HFFc6 (cell line): ENCODE data around the gene APOL6. TPM values are rescaled to one million over a fixed set of nuclear protein-coding genes. Genes with fewer than 3 reads are reported as not detected.
"Not testable (repeated sequence)": the region's sequence is repeated elsewhere in the genome, so short reads cannot be mapped to it uniquely, and the experiment has no call there.

Experiments used
- DNase-seq: peaks from one replicate; pipeline ENCODE4 v3.0.0-alpha.2; 2018
- H3K27ac Mint-ChIP-seq: 2 replicates; pipeline ENCODE4 v1.8.0; 2020; ENCODE audit warnings: mild to moderate bottlenecking, mixed read lengths
- H3K27me3 Mint-ChIP-seq: 2 replicates; pipeline ENCODE4 v1.8.0; 2021; ENCODE audit warnings: mild to moderate bottlenecking, moderate library complexity, mixed read lengths; ENCODE audit not compliant: insufficient read depth
- H3K36me3 Mint-ChIP-seq: 2 replicates; pipeline ENCODE4 v1.8.0; 2021; ENCODE audit warnings: low read depth, mixed read lengths
- H3K4me1 Mint-ChIP-seq: 2 replicates; pipeline ENCODE4 v1.8.0; 2020; ENCODE audit warnings: low read depth, mixed read lengths
- H3K4me3 Mint-ChIP-seq: 2 replicates; pipeline ENCODE4 v1.8.0; 2020; ENCODE audit warnings: mild to moderate bottlenecking, moderate library complexity, mixed read lengths
- H3K9me3 Mint-ChIP-seq: 2 replicates; pipeline ENCODE4 v1.8.0; 2020; ENCODE audit warnings: mild to moderate bottlenecking, mixed read lengths
- total RNA-seq, 6 experiments: library from RNA; stranded (reverse); fragmentation: NEBNext Ultra II Directional; extraction: Animal tissue kit (Norgen Biotek cat#: 25700); gene quantifications; 2 replicates in 1 of 6; 3 replicates in 5 of 6; pipeline ENCODE4 v1.2.3, GENCODE V29; 2021
- TF ChIP-seq, protein P1 (sequence below): fragments of 200-600 bp; sonication (generic); IDR thresholded peaks from 2 replicates; pipeline ENCODE4 v1.5.0; 2021; ENCODE audit warnings: antibody characterized with exemption, mild to moderate bottlenecking

APOL6 gene
- total RNA-seq, 6 experiments from 2014 or later: 1.4 to 3.6 (median 3.4) TPM

DNA sequence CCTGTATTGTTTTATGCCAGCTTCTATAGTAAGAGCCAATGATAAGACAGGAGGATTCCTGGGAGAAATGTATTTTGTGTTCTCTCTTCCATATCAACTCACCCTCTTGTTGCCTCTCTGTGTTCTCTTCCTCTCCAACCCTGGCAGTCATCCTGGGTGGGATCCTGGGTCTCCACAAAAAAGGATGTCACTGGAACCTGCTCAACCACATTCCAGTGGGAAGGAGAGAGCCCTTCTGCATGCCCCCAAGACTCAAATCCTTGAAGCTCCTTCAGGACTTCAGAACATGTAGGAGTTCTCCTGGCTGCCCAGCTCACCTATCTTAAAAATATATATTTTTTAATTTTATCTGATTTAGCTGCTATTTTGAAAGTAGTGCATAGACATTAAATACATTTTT lies 26.1 kb downstream of the APOL6 start:
- Mint-ChIP-seq H3K9me3 (peaks cover 11% of the 10 kb centered on the region; the same call in 1 of the 2 replicates), H3K27ac (no peak overlapping the region), H3K27me3 (no peaks in the 10 kb centered on the region; the same call in none of the 2 replicates), H3K36me3 (peaks cover 6% of the 10 kb centered on the region; the same call in 1 of the 2 replicates), H3K4me3 (no peak overlapping the region), H3K4me1 (peaks cover 8% of the 10 kb centered on the region)
- DNase-seq: no peak
- TF ChIP-seq, protein P1, sequence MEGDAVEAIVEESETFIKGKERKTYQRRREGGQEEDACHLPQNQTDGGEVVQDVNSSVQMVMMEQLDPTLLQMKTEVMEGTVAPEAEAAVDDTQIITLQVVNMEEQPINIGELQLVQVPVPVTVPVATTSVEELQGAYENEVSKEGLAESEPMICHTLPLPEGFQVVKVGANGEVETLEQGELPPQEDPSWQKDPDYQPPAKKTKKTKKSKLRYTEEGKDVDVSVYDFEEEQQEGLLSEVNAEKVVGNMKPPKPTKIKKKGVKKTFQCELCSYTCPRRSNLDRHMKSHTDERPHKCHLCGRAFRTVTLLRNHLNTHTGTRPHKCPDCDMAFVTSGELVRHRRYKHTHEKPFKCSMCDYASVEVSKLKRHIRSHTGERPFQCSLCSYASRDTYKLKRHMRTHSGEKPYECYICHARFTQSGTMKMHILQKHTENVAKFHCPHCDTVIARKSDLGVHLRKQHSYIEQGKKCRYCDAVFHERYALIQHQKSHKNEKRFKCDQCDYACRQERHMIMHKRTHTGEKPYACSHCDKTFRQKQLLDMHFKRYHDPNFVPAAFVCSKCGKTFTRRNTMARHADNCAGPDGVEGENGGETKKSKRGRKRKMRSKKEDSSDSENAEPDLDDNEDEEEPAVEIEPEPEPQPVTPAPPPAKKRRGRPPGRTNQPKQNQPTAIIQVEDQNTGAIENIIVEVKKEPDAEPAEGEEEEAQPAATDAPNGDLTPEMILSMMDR: no peak

DNA sequence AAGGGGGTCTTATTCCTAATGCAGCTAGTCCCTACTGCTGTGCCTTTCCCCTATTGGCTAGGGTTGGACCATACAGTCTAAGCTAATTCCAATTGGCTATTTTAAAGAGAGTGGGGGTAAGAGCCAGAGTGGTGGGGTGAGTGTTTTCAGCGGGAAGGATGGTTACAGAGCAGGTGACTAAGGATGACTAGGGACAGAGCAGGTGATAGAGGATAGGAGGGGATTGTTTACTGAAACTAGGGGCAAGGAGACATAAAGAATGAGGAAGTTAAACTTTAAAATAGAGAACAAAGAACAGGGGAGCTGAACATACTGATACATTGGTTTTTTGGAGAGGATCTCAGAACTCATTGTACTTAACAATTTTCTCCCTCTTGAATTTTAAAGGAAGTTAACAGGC lies 27.8 kb downstream of the APOL6 start:
- not testable (repeated sequence) for DNase-seq, H3K27me3 Mint-ChIP-seq, H3K4me3 Mint-ChIP-seq, H3K36me3 Mint-ChIP-seq, H3K27ac Mint-ChIP-seq
- Mint-ChIP-seq H3K4me1 (peaks cover 13% of the 10 kb centered on the region), H3K9me3 (peaks cover 11% of the 10 kb centered on the region; the same call in 1 of the 2 replicates)

DNA sequence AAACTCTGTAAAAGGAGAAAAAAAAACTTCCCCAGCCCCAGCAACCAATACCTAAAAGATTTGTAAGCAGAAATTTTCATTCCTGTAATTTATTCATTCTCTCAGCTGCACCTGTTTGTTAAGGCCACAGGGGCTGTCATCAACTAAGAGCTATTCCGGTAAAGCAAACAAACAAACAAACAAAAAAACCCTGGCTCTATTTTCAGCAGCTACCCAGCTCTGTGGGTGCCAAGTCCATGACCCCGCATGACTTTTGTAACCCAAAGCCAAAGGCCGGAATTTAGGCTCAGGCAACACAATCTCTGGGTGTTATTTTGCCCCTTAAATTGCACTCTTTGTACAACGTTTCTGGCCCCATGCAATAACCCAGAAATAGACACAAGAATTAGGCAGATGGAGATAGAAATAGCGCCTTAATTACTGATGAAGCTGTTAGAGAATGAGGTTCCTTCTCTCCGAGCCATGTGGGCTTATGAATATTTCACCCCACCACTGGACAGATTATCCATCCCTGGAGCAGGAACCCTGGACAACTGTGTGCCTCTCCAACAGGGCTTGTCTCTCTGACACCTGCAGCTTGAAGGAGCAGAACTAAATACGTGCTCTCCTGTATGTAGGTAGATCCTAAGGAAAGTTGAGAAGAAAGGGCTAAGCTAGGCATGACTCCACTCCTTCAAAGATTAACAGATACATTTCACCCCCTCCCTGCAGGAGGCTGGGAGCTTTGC lies 29.4 kb downstream of the APOL6 start:
- DNase-seq: no peak
- Mint-ChIP-seq H3K27ac (no peak overlapping the region), H3K4me1 (peaks cover 18% of the 10 kb centered on the region), H3K4me3 (no peak overlapping the region), H3K9me3 (peaks cover 11% of the 10 kb centered on the region; the same call in 1 of the 2 replicates), H3K27me3 (no peaks in the 10 kb centered on the region; the same call in 1 of the 2 replicates), H3K36me3 (peaks cover 11% of the 10 kb centered on the region)
- TF ChIP-seq, protein P1: no peak

DNA sequence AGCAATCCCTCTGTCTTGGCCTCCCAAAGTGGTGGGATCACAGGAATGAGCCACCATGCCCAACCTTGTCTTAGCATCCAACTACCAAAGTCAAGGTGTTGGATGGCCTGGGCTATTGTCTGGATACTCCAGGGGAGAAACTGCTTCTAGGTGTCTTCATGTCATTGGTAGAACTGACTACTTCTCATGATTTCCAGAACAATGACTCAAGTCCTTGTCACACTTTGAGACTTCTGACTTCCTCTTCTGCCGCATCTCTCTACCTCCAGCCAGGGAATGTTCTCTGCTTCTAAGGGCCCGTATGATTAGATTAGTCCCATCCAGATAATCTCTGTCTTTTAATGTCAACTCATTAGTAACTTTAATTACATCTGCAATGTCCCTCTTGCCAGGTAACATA lies 30.6 kb downstream of the APOL6 start:
- H3K27me3 Mint-ChIP-seq: peaks cover 1% of the 10 kb centered on the region; the same call in 1 of the 2 replicates

DNA sequence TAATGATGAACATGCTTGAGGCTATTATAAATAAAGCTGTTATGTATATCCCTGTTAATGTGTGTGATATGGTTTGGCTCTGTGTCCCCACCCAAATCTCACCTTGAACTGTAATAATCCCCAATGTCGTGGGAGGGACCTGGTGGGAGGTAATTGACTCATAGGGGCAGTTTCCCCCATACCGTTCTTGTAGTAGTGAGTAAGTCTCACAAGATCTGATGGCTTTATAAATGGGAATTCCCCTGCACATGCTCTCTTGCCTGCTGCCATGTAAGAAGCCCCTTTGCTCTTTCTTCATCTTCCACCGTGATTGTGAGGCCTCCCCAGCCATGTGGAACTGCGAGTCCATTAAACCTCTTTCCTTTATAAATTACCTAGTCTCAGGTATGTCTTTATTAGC lies 31.2 kb downstream of the APOL6 start:
- Mint-ChIP-seq H3K9me3 (peaks cover 11% of the 10 kb centered on the region; the same call in 1 of the 2 replicates), H3K36me3 (peaks cover 11% of the 10 kb centered on the region), H3K4me1 (peaks cover 18% of the 10 kb centered on the region)
- not testable (repeated sequence) for H3K27ac Mint-ChIP-seq, H3K4me3 Mint-ChIP-seq, H3K27me3 Mint-ChIP-seq, DNase-seq

More for the DNA sequence above, 30.6 kb downstream of the APOL6 start:
- Mint-ChIP-seq H3K4me3 (no peak overlapping the region), H3K27ac (no peak overlapping the region), H3K9me3 (peaks cover 11% of the 10 kb centered on the region; the same call in 1 of the 2 replicates), H3K4me1 (peaks cover 18% of the 10 kb centered on the region), H3K36me3 (peaks cover 11% of the 10 kb centered on the region)
- TF ChIP-seq, protein P1: no peak
- DNase-seq: no peak

DNA sequence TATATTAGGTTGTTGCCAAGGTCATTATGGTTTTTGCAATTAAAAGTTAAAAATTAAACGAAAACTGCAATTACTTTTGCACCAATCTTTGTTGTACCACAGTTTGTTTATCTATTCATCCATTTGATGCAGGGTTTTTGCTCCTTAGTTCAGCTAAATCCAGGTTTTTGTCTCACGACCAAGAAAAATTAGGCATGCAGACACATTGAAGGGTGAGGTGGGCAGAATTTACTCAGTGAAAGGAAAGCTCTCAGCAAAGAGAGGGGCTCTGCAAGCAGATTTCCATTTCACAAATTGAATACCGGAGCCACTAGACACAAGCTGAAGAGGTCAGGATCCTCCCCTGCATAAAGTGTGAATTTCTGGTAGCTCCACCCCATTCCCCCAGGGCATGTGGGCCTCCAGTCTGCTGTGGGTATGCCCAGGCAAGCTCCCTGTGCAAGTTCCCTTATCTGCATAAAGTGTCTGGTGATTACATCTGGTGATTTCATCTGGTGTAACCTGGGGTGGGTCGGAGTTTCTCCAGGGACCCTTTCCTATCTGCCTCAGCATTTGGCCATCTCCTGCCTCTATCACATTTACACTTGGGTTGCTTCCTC lies 33.3 kb downstream of the APOL6 start:
- Mint-ChIP-seq H3K9me3 (no peaks in the 10 kb centered on the region; the same call in 1 of the 2 replicates), H3K27me3 (peaks cover 1% of the 10 kb centered on the region; the same call in 1 of the 2 replicates), H3K4me3 (no peak overlapping the region), H3K27ac (no peak overlapping the region), H3K4me1 (peaks cover 32% of the 10 kb centered on the region), H3K36me3 (peaks cover 5% of the 10 kb centered on the region; the same call in 1 of the 2 replicates)
- TF ChIP-seq, protein P1: no peak
- DNase-seq: no peak
